Mesendoderm (in vitro differentiated cells): ENCODE measurements around the gene AGBL1.

Source experiments
- DNase-seq: peaks from one replicate; pipeline ENCODE4 v3.0.0; 2013
- H2AK5ac ChIP-seq: 2 replicates; pipeline ENCODE4 v1.6.1; 2013; ENCODE audit warnings: low read length, inconsistent platforms
- H2BK120ac ChIP-seq: 2 replicates; pipeline ENCODE4 v1.6.1; 2013; ENCODE audit warnings: low read depth, mild to moderate bottlenecking, low read length, moderate library complexity, mixed read lengths
- H2BK15ac ChIP-seq: replicated peaks from 2 replicates; pipeline ENCODE4 v1.6.1; 2013; ENCODE audit warnings: low read depth, mild to moderate bottlenecking, moderate library complexity
- H2BK5ac ChIP-seq: 2 replicates; pipeline ENCODE4 v1.6.1; 2013; ENCODE audit warnings: low read length, inconsistent platforms
- H3K18ac ChIP-seq: 2 replicates; pipeline ENCODE4 v1.6.1; 2013; ENCODE audit warnings: mild to moderate bottlenecking, low read length, mixed read lengths
- H3K23ac ChIP-seq: one replicate; pipeline ENCODE4 v1.6.1; 2013; ENCODE audit warnings: low read length
- H3K27ac ChIP-seq: 2 replicates; pipeline ENCODE4 v1.5.1; 2013; ENCODE audit warnings: low read depth, mild to moderate bottlenecking, inconsistent platforms, low read length, moderate library complexity
- H3K27me3 ChIP-seq: 2 replicates; pipeline ENCODE4 v1.6.1; 2013; ENCODE audit warnings: low read length, control low read depth, mild to moderate bottlenecking, inconsistent platforms; ENCODE audit not compliant: insufficient read depth, poor library complexity
- H3K36me3 ChIP-seq: 2 replicates; pipeline ENCODE4 v1.6.1; 2013; ENCODE audit warnings: low read length, inconsistent platforms; ENCODE audit not compliant: control insufficient read depth, insufficient read depth
- H3K4ac ChIP-seq: one replicate; pipeline ENCODE4 v1.6.1; 2013; ENCODE audit warnings: low read depth, mild to moderate bottlenecking, low read length, moderate library complexity
- H3K4me1 ChIP-seq: 2 replicates; pipeline ENCODE4 v1.6.1; 2013; ENCODE audit warnings: low read depth, low read length, inconsistent platforms; ENCODE audit not compliant: control insufficient read depth
- H3K4me2 ChIP-seq: 2 replicates; pipeline ENCODE4 v1.6.1; 2013; ENCODE audit warnings: low read length
- H3K4me3 ChIP-seq: 2 replicates; pipeline ENCODE4 v1.5.1; 2013; ENCODE audit warnings: mild to moderate bottlenecking, low read length
- H3K56ac ChIP-seq: one replicate; pipeline ENCODE4 v1.6.1; 2013; ENCODE audit warnings: low read length
- H3K79me1 ChIP-seq: 2 replicates; pipeline ENCODE4 v1.6.1; 2013; ENCODE audit warnings: low read length, inconsistent platforms
- H3K79me2 ChIP-seq: 2 replicates; pipeline ENCODE4 v1.6.1; 2013; ENCODE audit warnings: mild to moderate bottlenecking, low read length; ENCODE audit not compliant: control insufficient read depth, insufficient read depth
- H3K9ac ChIP-seq: 2 replicates; pipeline ENCODE4 v1.6.1; 2013; ENCODE audit warnings: low read length, inconsistent platforms
- H4K5ac ChIP-seq: one replicate; pipeline ENCODE4 v1.6.1; 2013; ENCODE audit warnings: low read length
- H4K8ac ChIP-seq: one replicate; pipeline ENCODE4 v1.6.1; 2013; ENCODE audit warnings: low read depth, mild to moderate bottlenecking, control low read depth, low read length, moderate library complexity
- WGBS: extraction: QIAGEN DNeasy Blood & Tissue Kit; methylation state at CpG from one replicate; pipeline ENCODE4 v1.1.7; 2013; ENCODE audit warnings: low lambda C conversion rate, missing lambda C conversion rate; ENCODE audit not compliant: insufficient coverage; ENCODE audit errors: extremely low coverage; 5-methylcytosine and 5-hydroxymethylcytosine counted together

AGBL1 gene

DNA sequence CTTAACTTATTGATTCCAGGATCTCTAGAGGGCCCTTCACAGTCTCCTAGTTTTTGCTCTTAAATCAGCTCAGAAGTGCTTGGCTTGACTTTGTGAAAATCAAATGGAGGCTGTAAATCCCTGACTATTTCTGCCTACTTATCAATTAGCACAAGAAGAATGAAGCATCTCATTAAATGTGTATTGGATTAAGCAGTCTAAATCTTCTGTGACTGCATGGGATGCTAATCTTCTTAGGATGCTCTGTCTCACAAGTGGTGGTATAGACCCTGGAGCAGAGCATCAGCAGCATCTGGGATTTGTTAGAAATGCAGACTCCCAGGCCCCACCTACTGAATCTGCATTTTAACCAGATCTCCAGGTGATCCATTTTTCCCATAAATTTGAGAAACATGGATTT lies 488.7 kb downstream of the AGBL1 start:
- Histone ChIP-seq H3K4me1 (no peaks in the 10 kb centered on the region), H3K27ac (no peak overlapping the region), H3K79me2 (no peaks in the 10 kb centered on the region), H3K36me3 (no peaks in the 10 kb centered on the region), H3K4ac (no peak overlapping the region), H3K9ac (no peak overlapping the region), H3K4me3 (no peak overlapping the region), H3K79me1 (no peaks in the 10 kb centered on the region), H2AK5ac (no peak overlapping the region), H3K56ac (no peak overlapping the region), H2BK5ac (no peak overlapping the region), H3K27me3 (no peaks in the 10 kb centered on the region), H3K18ac (no peak overlapping the region), H2BK15ac (no peak overlapping the region), H4K5ac (no peak overlapping the region), H3K23ac (no peak overlapping the region), H2BK120ac (no peak overlapping the region), H3K4me2 (no peak overlapping the region), H4K8ac (no peak overlapping the region)
- no peak for DNase-seq

DNA sequence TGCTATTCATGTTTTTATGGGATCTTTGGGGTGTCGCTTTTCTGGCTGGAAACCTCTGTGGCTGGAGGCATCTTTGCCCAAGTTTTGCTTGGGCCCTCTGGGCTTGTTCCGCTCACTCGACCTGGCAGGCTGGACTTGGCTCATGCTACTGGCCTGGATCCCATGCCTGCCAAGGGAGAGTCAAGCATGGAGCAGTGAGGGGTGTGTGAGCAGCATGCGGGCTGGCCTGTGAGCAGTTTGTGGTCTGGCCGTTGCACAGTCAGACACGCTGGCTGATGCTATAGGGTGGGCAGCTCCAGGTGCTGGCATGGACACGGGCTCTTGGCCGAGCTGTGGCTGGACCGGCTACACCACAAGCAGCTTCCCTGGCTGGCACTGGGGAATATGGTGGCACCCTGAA lies 491.1 kb downstream of the AGBL1 start:
- Histone ChIP-seq H3K4me3 (no peak overlapping the region), H3K27ac (no peak overlapping the region), H2BK15ac (no peak overlapping the region), H3K79me1 (no peaks in the 10 kb centered on the region), H4K8ac (no peak overlapping the region), H3K18ac (no peak overlapping the region), H3K56ac (no peak overlapping the region), H3K4me2 (no peak overlapping the region), H3K4ac (no peak overlapping the region), H3K27me3 (no peaks in the 10 kb centered on the region), H2BK5ac (no peak overlapping the region), H2AK5ac (no peak overlapping the region), H3K36me3 (no peaks in the 10 kb centered on the region), H3K79me2 (no peaks in the 10 kb centered on the region), H3K23ac (no peak overlapping the region), H3K9ac (no peak overlapping the region), H4K5ac (no peak overlapping the region), H3K4me1 (no peaks in the 10 kb centered on the region), H2BK120ac (no peak overlapping the region)
- no peak for DNase-seq
- no CpG with 5 or more reads among the region's 9 CpGs for WGBS

DNA sequence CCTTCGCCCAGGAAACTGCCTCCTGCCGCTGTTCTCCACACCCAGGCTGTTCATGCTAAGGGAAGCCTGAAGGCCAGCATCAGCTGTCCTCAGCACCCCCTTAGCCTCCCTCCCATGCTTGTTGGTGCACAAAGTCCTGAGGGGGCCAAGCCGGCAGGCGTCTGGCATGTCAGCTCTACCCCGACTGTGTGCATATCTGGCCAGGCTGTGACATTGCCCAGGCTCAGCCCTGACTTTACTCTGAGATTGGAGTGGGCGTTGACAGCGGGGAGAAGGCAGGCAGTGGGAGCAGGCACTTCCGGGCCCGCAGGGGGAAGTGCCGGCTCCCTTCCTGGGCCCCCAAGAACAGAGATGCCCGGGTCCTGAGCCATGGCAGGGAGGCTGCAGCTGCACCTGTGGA lies 492.2 kb downstream of the AGBL1 start:
- H3K27me3 ChIP-seq: no peaks in the 10 kb centered on the region
- H2AK5ac ChIP-seq: no peak overlapping the region
- H2BK15ac ChIP-seq: no peak overlapping the region
- H4K5ac ChIP-seq: no peak overlapping the region
- no peak overlapping the region for H2BK120ac ChIP-seq
- H4K8ac ChIP-seq: no peak overlapping the region
- H3K27ac ChIP-seq: no peak overlapping the region
- no peak overlapping the region for H3K4me3 ChIP-seq
- no peaks in the 10 kb centered on the region for H3K79me1 ChIP-seq
- no peaks in the 10 kb centered on the region for H3K36me3 ChIP-seq
- H2BK5ac ChIP-seq: no peak overlapping the region
- no CpG with 5 or more reads among the region's 11 CpGs for WGBS
- H3K23ac ChIP-seq: no peak overlapping the region
- no peak for DNase-seq
- no peak overlapping the region for H3K4me2 ChIP-seq
- no peak overlapping the region for H3K9ac ChIP-seq
- H3K56ac ChIP-seq: no peak overlapping the region
- H3K4ac ChIP-seq: no peak overlapping the region
- no peak overlapping the region for H3K18ac ChIP-seq
- H3K79me2 ChIP-seq: no peaks in the 10 kb centered on the region
- no peaks in the 10 kb centered on the region for H3K4me1 ChIP-seq

DNA sequence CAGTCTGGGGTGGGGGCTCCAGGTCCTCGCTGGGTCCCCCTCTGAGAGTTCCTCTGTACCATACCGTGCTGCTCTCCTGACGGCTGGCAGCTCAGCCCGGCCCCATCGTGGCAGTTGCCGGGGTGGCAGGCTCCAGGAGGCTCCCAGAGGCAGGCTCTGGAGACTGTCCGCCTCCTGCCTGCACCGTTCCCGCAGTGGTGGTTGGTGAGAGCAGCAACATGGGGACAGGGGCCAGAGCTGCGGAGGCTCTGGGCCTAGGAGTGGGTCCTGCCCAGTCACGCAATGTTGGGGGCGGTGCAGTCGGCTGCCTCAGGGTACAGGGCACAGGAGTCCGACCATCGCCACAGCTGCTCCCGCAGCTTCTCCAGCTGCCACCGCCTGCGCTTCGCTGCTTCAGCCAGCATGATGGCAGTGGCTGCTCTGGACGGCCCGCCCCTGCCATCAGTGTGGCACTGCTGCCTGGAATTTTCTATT lies 492.7 kb downstream of the AGBL1 start:
- no peak for DNase-seq
- Histone ChIP-seq H2BK15ac (no peak overlapping the region), H3K56ac (no peak overlapping the region), H3K4me3 (no peak overlapping the region), H3K27me3 (no peaks in the 10 kb centered on the region), H3K79me1 (no peaks in the 10 kb centered on the region), H3K9ac (no peak overlapping the region), H4K8ac (no peak overlapping the region), H3K18ac (no peak overlapping the region), H3K23ac (no peak overlapping the region), H3K4me1 (no peaks in the 10 kb centered on the region), H3K4me2 (no peak overlapping the region), H2BK120ac (no peak overlapping the region), H3K27ac (no peak overlapping the region), H3K36me3 (no peaks in the 10 kb centered on the region), H3K79me2 (no peaks in the 10 kb centered on the region), H3K4ac (no peak overlapping the region), H2AK5ac (no peak overlapping the region), H2BK5ac (no peak overlapping the region), H4K5ac (no peak overlapping the region)
- WGBS: no CpG with 5 or more reads among the region's 21 CpGs

DNA sequence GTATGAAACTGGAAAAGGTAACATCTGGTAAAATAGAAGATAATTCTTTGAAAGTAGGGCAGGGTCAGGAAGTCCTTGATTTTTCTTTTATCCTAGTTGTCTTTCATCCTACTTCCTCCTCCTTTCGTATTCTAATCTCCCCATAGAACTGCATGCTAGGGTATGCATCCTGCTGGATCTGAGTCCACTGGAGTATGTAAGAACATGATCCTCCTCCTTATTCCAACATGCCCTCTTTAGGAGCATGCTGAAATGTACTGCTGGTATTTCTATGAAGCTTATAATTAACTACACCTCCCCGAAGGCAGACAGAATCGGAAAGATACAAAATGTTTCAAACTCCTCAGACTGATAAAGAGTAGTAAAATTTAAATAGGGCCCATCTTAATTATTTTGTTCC lies 493.8 kb downstream of the AGBL1 start:
- Histone ChIP-seq H3K4ac (no peak overlapping the region), H3K27me3 (no peaks in the 10 kb centered on the region), H3K4me3 (no peak overlapping the region), H2BK120ac (no peak overlapping the region), H4K8ac (no peak overlapping the region), H3K56ac (no peak overlapping the region), H3K27ac (no peak overlapping the region), H3K79me1 (no peaks in the 10 kb centered on the region), H3K18ac (no peak overlapping the region), H4K5ac (no peak overlapping the region), H3K9ac (no peak overlapping the region), H3K4me2 (no peak overlapping the region), H3K23ac (no peak overlapping the region), H3K79me2 (no peaks in the 10 kb centered on the region), H3K36me3 (no peaks in the 10 kb centered on the region), H3K4me1 (no peaks in the 10 kb centered on the region), H2BK15ac (no peak overlapping the region), H2BK5ac (no peak overlapping the region), H2AK5ac (no peak overlapping the region)
- WGBS: no CpG with 5 or more reads among the region's 3 CpGs
- DNase-seq: no peak

DNA sequence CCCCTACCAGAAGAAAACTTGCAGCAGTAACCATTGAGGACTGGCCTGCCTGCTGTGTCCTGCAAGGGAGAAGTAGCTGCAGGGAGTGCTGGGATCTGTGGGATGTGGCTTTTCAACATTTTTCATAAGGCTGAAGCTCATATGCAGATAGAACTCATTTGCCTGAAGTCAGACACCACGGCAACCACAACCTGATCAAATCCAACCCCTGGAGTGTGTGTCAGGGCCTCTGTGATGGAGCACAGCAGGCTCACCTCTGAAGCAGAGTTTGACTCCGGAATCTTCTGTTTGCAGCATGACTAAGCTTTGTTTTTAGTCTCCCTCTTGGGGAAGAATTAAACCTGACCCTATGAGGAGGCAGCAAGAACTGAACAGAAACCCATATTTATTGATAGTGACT lies 508.7 kb downstream of the AGBL1 start:
- H3K56ac ChIP-seq: no peak overlapping the region
- H3K4me2 ChIP-seq: no peak overlapping the region
- H3K4me3 ChIP-seq: no peak overlapping the region
- no peak overlapping the region for H4K5ac ChIP-seq
- no peak overlapping the region for H3K23ac ChIP-seq
- H2BK120ac ChIP-seq: no peak overlapping the region
- H3K27me3 ChIP-seq: no peaks in the 10 kb centered on the region
- H3K79me1 ChIP-seq: no peaks in the 10 kb centered on the region
- no peak overlapping the region for H2BK5ac ChIP-seq
- H3K4ac ChIP-seq: no peak overlapping the region
- no peaks in the 10 kb centered on the region for H3K79me2 ChIP-seq
- no peak overlapping the region for H4K8ac ChIP-seq
- peak; percentile 70 for DNase-seq
- no CpG with 5 or more reads among the region's 2 CpGs for WGBS
- H2BK15ac ChIP-seq: no peak overlapping the region
- no peaks in the 10 kb centered on the region for H3K4me1 ChIP-seq
- no peak overlapping the region for H3K9ac ChIP-seq
- no peak overlapping the region for H3K27ac ChIP-seq
- no peak overlapping the region for H2AK5ac ChIP-seq
- peak overlapping the region; percentile 51 for H3K18ac ChIP-seq
- H3K36me3 ChIP-seq: no peaks in the 10 kb centered on the region
